ENCODE data around the gene SLC25A42. TPM values are rescaled to one million over a fixed set of nuclear protein-coding genes. Genes with fewer than 3 reads are reported as not detected.

The SLC25A42 gene
- total and polyA plus RNA-seq, 2 of the 13 experiments (the other 11 are each of a cell fraction or from before 2014, with no cell fraction given): 12.8 to 18.3 TPM

GRCh38 chr19:19022380-19022961 lies 41.3 kb upstream of the SLC25A42 start (continued):
- TF ChIP-seq PAXIP1 (CRISPR knock-in tag; conservative IDR thresholded peaks at IDR 0.05) (0 out of 2 replicates have a peak, but pooled peaks have one; percentile 33), SNAPC5 (CRISPR knock-in tag; IDR thresholded peaks at IDR 0.05; ENCODE audit: borderline replicate concordance) (no peak), SP5 (CRISPR knock-in tag; IDR thresholded peaks at IDR 0.05; ENCODE audit: borderline replicate concordance, low read depth) (peak; percentile 83; the same call in 1 of the 2 replicates), ZNF550 (CRISPR knock-in tag; IDR thresholded peaks at IDR 0.05; ENCODE audit: borderline replicate concordance) (no peak), EEA1 (CRISPR knock-in tag; IDR thresholded peaks at IDR 0.05; ENCODE audit: borderline replicate concordance) (no peak), KMT2B (CRISPR knock-in tag; IDR thresholded peaks at IDR 0.05) (no peak), ZNF629 (CRISPR knock-in tag; conservative IDR thresholded peaks at IDR 0.05) (no peak), AHDC1 (CRISPR knock-in tag; IDR thresholded peaks at IDR 0.05; ENCODE audit: borderline replicate concordance) (no peak), ZSCAN25 (CRISPR knock-in tag; IDR thresholded peaks at IDR 0.05) (no peak), KLF11 (CRISPR knock-in tag; IDR thresholded peaks at IDR 0.05) (no peak), PHF20 (CRISPR knock-in tag; IDR thresholded peaks at IDR 0.05) (no peak), ZSCAN30 (CRISPR knock-in tag; IDR thresholded peaks at IDR 0.05) (no peak), HNRNPLL (IDR thresholded peaks at IDR 0.05; ENCODE audit: low read depth, low read length, poor library complexity, severe bottlenecking) (no peak), TEAD3 (CRISPR knock-in tag; optimal IDR thresholded peaks at IDR 0.05; ENCODE audit: borderline replicate concordance) (no peak), ZNF441 (CRISPR knock-in tag; IDR thresholded peaks at IDR 0.05; ENCODE audit: borderline replicate concordance) (no peak), ATF4 (CRISPR knock-in tag; IDR thresholded peaks at IDR 0.05) (no peak), FOXC1 (CRISPR knock-in tag; IDR thresholded peaks at IDR 0.05; ENCODE audit: borderline replicate concordance) (no peak), GABPB1 (CRISPR knock-in tag; IDR thresholded peaks at IDR 0.05) (no peak), ZKSCAN1 (IDR thresholded peaks at IDR 0.05; ENCODE audit: low read length) (no peak), ZMAT3 (CRISPR knock-in tag; conservative IDR thresholded peaks at IDR 0.05) (no peak), TCF7 (IDR thresholded peaks at IDR 0.05; ENCODE audit: low read depth) (peak; percentile 51; the same call in 1 of the 2 replicates)

All from HepG2 (cell line).